ENCODE data around the gene CCDC73. TPM values are rescaled to one million over a fixed set of nuclear protein-coding genes. Genes with fewer than 3 reads are reported as not detected.
A peak's percentile ranks its signal among the peaks of the same experiment; 100 is the strongest.
"Not testable (repeated sequence)": the region's sequence is repeated elsewhere in the genome, so short reads cannot be mapped to it uniquely, and the experiment has no call there.

The CCDC73 gene
- total RNA-seq, 1 donor from 2014 or later, result not detected

- TF ChIP-seq CTCF (IDR thresholded peaks at IDR 0.05; ENCODE audit: insufficient read depth, low read depth, low read length) (no peak), EZH2 (IDR thresholded peaks at IDR 0.05; ENCODE audit: insufficient read depth, low read length) (no peak)
Measured at GRCh38 chr11:32723332-32723731, 71.1 kb downstream of the CCDC73 start.

GRCh38 chr11:32722255-32722654 lies 72.2 kb downstream of the CCDC73 start:
- no peak overlapping the region for H3K9ac ChIP-seq (ENCODE audit: low read length)
- Mint-ChIP-seq H3K4me1 (ENCODE audit: low read depth, unreplicated experiment) (no peaks in the 10 kb centered on the region), H3K4me3 (ENCODE audit: unreplicated experiment) (no peak overlapping the region), H3K9me3 (ENCODE audit: unreplicated experiment) (no peaks in the 10 kb centered on the region), H3K27me3 (ENCODE audit: low read depth, unreplicated experiment) (peaks cover 2% of the 10 kb centered on the region), H3K36me3 (ENCODE audit: low read depth, unreplicated experiment) (no peaks in the 10 kb centered on the region), H3K27ac (ENCODE audit: unreplicated experiment) (no peak overlapping the region)
- no peaks in the 10 kb centered on the region for H3K79me2 ChIP-seq (ENCODE audit: insufficient read depth, low read length)
- no peak for TF ChIP-seq CTCF (IDR thresholded peaks at IDR 0.05; ENCODE audit: insufficient read depth, low read depth, low read length)
- TF ChIP-seq EZH2 (IDR thresholded peaks at IDR 0.05; ENCODE audit: insufficient read depth, low read length), result no peak
- no peak overlapping the region for H2AFZ ChIP-seq (ENCODE audit: low read depth, low read length)
- FAIRE-seq, result no peak
- H3K36me3 ChIP-seq (ENCODE audit: insufficient read depth, low read length), result no peaks in the 10 kb centered on the region
- H3K4me3 ChIP-seq (ENCODE audit: insufficient read depth, low read depth, low read length), result no peak overlapping the region
- H3K27ac ChIP-seq (ENCODE audit: low read depth, low read length), result no peak overlapping the region
- H3K4me2 ChIP-seq (ENCODE audit: low read length), result no peak overlapping the region
- no peaks in the 10 kb centered on the region for H3K4me1 ChIP-seq (ENCODE audit: insufficient read depth, low read length)
- H3K9me3 ChIP-seq (ENCODE audit: insufficient read depth, low read depth, low read length), result no peaks in the 10 kb centered on the region
- H4K20me1 ChIP-seq (ENCODE audit: insufficient read depth, low read length), result no peaks in the 10 kb centered on the region
- no peaks in the 10 kb centered on the region for H3K27me3 ChIP-seq (ENCODE audit: insufficient read depth, low read length)
- DNase-seq (ENCODE audit: low read depth), result no peak

More at GRCh38 chr11:32723332-32723731, 71.1 kb downstream of the CCDC73 start:
- no peak overlapping the region for H3K4me3 ChIP-seq (ENCODE audit: insufficient read depth, low read depth, low read length)
- no peak overlapping the region for H3K27ac ChIP-seq (ENCODE audit: low read depth, low read length)
- Mint-ChIP-seq H3K27me3 (ENCODE audit: low read depth, unreplicated experiment) (no peaks in the 10 kb centered on the region), H3K4me1 (ENCODE audit: low read depth, unreplicated experiment) (no peaks in the 10 kb centered on the region), H3K4me3 (ENCODE audit: unreplicated experiment) (no peak overlapping the region), H3K27ac (ENCODE audit: unreplicated experiment) (no peak overlapping the region), H3K36me3 (ENCODE audit: low read depth, unreplicated experiment) (no peaks in the 10 kb centered on the region), H3K9me3 (ENCODE audit: unreplicated experiment) (no peaks in the 10 kb centered on the region)
- FAIRE-seq (no peak), DNase-seq (ENCODE audit: low read depth) (peak; percentile 16)
- no peaks in the 10 kb centered on the region for H3K27me3 ChIP-seq (ENCODE audit: insufficient read depth, low read length)
- H3K9me3 ChIP-seq (ENCODE audit: insufficient read depth, low read depth, low read length), result no peaks in the 10 kb centered on the region
- no peaks in the 10 kb centered on the region for H3K79me2 ChIP-seq (ENCODE audit: insufficient read depth, low read length)
- H3K4me2 ChIP-seq (ENCODE audit: low read length), result no peak overlapping the region
- no peaks in the 10 kb centered on the region for H3K36me3 ChIP-seq (ENCODE audit: insufficient read depth, low read length)
- no peaks in the 10 kb centered on the region for H3K4me1 ChIP-seq (ENCODE audit: insufficient read depth, low read length)
- no peak overlapping the region for H2AFZ ChIP-seq (ENCODE audit: low read depth, low read length)
- no peaks in the 10 kb centered on the region for H4K20me1 ChIP-seq (ENCODE audit: insufficient read depth, low read length)
- H3K9ac ChIP-seq (ENCODE audit: low read length), result no peak overlapping the region

GRCh38 chr11:32713496-32713895 lies 81.0 kb downstream of the CCDC73 start:
- Histone ChIP-seq H3K27me3 (ENCODE audit: insufficient read depth, low read length) (no peaks in the 10 kb centered on the region), H4K20me1 (ENCODE audit: insufficient read depth, low read length) (no peaks in the 10 kb centered on the region), H3K36me3 (ENCODE audit: insufficient read depth, low read length) (no peaks in the 10 kb centered on the region), H3K4me3 (ENCODE audit: insufficient read depth, low read depth, low read length) (no peak overlapping the region), H3K27ac (ENCODE audit: low read depth, low read length) (no peak overlapping the region), H3K9ac (ENCODE audit: low read length) (no peak overlapping the region), H3K4me2 (ENCODE audit: low read length) (no peak overlapping the region), H3K9me3 (ENCODE audit: insufficient read depth, low read depth, low read length) (no peaks in the 10 kb centered on the region), H2AFZ (ENCODE audit: low read depth, low read length) (no peak overlapping the region), H3K79me2 (ENCODE audit: insufficient read depth, low read length) (no peaks in the 10 kb centered on the region), H3K4me1 (ENCODE audit: insufficient read depth, low read length) (no peaks in the 10 kb centered on the region)
- TF ChIP-seq EZH2 (IDR thresholded peaks at IDR 0.05; ENCODE audit: insufficient read depth, low read length), result no peak
- peak; percentile 33 for TF ChIP-seq CTCF (IDR thresholded peaks at IDR 0.05; ENCODE audit: insufficient read depth, low read depth, low read length)
- DNase-seq (ENCODE audit: low read depth), result no peak
- no peak overlapping the region for H3K27ac Mint-ChIP-seq (ENCODE audit: unreplicated experiment)
- H3K9me3 Mint-ChIP-seq (ENCODE audit: unreplicated experiment), result no peaks in the 10 kb centered on the region
- peaks cover 4% of the 10 kb centered on the region for H3K27me3 Mint-ChIP-seq (ENCODE audit: low read depth, unreplicated experiment)
- H3K4me1 Mint-ChIP-seq (ENCODE audit: low read depth, unreplicated experiment), result no peaks in the 10 kb centered on the region
- no peak overlapping the region for H3K4me3 Mint-ChIP-seq (ENCODE audit: unreplicated experiment)
- H3K36me3 Mint-ChIP-seq (ENCODE audit: low read depth, unreplicated experiment), result no peaks in the 10 kb centered on the region
- no peak for FAIRE-seq

- not testable (repeated sequence) for H3K27me3 Mint-ChIP-seq (ENCODE audit: low read depth, unreplicated experiment); H3K4me1 ChIP-seq (ENCODE audit: insufficient read depth, low read length); H3K27ac Mint-ChIP-seq (ENCODE audit: unreplicated experiment); H3K4me3 ChIP-seq (ENCODE audit: insufficient read depth, low read depth, low read length); H3K9me3 ChIP-seq (ENCODE audit: insufficient read depth, low read depth, low read length); H4K20me1 ChIP-seq (ENCODE audit: insufficient read depth, low read length); H3K27me3 ChIP-seq (ENCODE audit: insufficient read depth, low read length); DNase-seq (ENCODE audit: low read depth); H3K36me3 Mint-ChIP-seq (ENCODE audit: low read depth, unreplicated experiment); FAIRE-seq; H3K27ac ChIP-seq (ENCODE audit: low read depth, low read length); H3K4me3 Mint-ChIP-seq (ENCODE audit: unreplicated experiment); H3K9ac ChIP-seq (ENCODE audit: low read length); H3K9me3 Mint-ChIP-seq (ENCODE audit: unreplicated experiment); H3K4me2 ChIP-seq (ENCODE audit: low read length); H3K79me2 ChIP-seq (ENCODE audit: insufficient read depth, low read length); H2AFZ ChIP-seq (ENCODE audit: low read depth, low read length); H3K36me3 ChIP-seq (ENCODE audit: insufficient read depth, low read length)
- H3K4me1 Mint-ChIP-seq (ENCODE audit: low read depth, unreplicated experiment), result peaks cover 17% of the 10 kb centered on the region
Measured at GRCh38 chr11:32708978-32709377, 85.5 kb downstream of the CCDC73 start.
